GM12878 (cell line): Measurements from ENCODE around the gene C3. TPM values are rescaled to one million over a fixed set of nuclear protein-coding genes. Genes with fewer than 3 reads are reported as not detected.

ENCODE experiments used
- ATAC-seq: fragments of 200-7000 bp; cut with Tn5 transposase; 3 replicates; pipeline ENCODE4 v1.9.1; 2020; ENCODE audit warnings: mild to moderate bottlenecking, moderate library complexity
- BruUV-seq: library from RNA; stranded (reverse); fragments of 400-500 nt; replicated peaks from 2 replicates; lab custom pipeline; 2021; lab: Mats Ljungman, UMichigan
- CTCF ChIA-PET: fragments of 300-600 bp; sonication (Branson Sonifier 250); formaldehyde crosslinking; extraction: SDS; loops from one replicate; lab custom pipeline; 2021; ENCODE audit warnings: inconsistent platforms; lab: Yijun Ruan, JAX
- POLR2A ChIA-PET: fragments of 350-600 bp; formaldehyde crosslinking; extraction: SDS; loops from one replicate; lab custom pipeline; 2021; ENCODE audit warnings: inconsistent platforms; lab: Charles Lee
- RAD21 ChIA-PET: fragments of 300-600 bp; sonication (Branson Sonifier 250); formaldehyde crosslinking; loops from one replicate; lab custom pipeline; 2023; ENCODE audit warnings: antibody characterized with exemption; ENCODE audit not compliant: unreplicated experiment; lab: Charles Lee
- SMC1A ChIA-PET: fragments of 300-600 bp; sonication (Branson Sonifier 250); formaldehyde crosslinking; loops from one replicate; lab custom pipeline; 2023; ENCODE audit not compliant: unreplicated experiment, uncharacterized antibody; lab: Charles Lee
- DNase-seq: peaks from one replicate; pipeline ENCODE4 v3.0.0-alpha.2; 2011; ENCODE audit warnings: low read depth, low spot score
- FAIRE-seq: peaks from 3 replicates; lab custom pipeline; 2011; peaks lifted over from hg19 to GRCh38; lab: Jason Lieb, UNC
- H2AFZ ChIP-seq: 2 replicates; pipeline ENCODE4 v1.6.0; 2011; ENCODE audit warnings: low read depth, low read length, control low read depth; ENCODE audit not compliant: control insufficient read depth
- H3K27ac ChIP-seq: 2 replicates; pipeline ENCODE4 v1.5.1; 2011; ENCODE audit warnings: control low read depth; ENCODE audit not compliant: control insufficient read depth, insufficient read depth
- H3K27me3 ChIP-seq, 2 experiments: replicated peaks in 1 of 2; 2 replicates each; pipeline versions ENCODE4 v1.6.0 to v1.6.1; 2011; ENCODE audit warnings: low read length in 1 of 2; ENCODE audit not compliant: control insufficient read depth in 2 of 2, insufficient read depth in 2 of 2
- H3K36me3 ChIP-seq, 2 experiments: 2 replicates each; pipeline ENCODE4 v1.5.1; 2011; ENCODE audit warnings: low read length in 1 of 2; ENCODE audit not compliant: control insufficient read depth in 2 of 2, insufficient read depth in 2 of 2
- H3K4me1 ChIP-seq: 2 replicates; pipeline ENCODE4 v1.6.1; 2011; ENCODE audit warnings: mild to moderate bottlenecking, low read length, moderate library complexity, mixed read lengths; ENCODE audit not compliant: control insufficient read depth, insufficient read depth
- H3K4me2 ChIP-seq: 2 replicates; pipeline ENCODE4 v1.6.0; 2011; ENCODE audit warnings: control low read depth; ENCODE audit not compliant: control insufficient read depth, insufficient read depth
- H3K4me3 ChIP-seq: fragments of 200-600 bp; sonication (generic); 2 replicates; pipeline ENCODE4 v1.5.1; 2016
- H3K79me2 ChIP-seq: 2 replicates; pipeline ENCODE4 v1.6.0; 2011; ENCODE audit warnings: low read length; ENCODE audit not compliant: control insufficient read depth, insufficient read depth
- H3K9ac ChIP-seq: 2 replicates; pipeline ENCODE4 v1.8.0; 2011; ENCODE audit warnings: low read length, control low read depth, mixed read lengths; ENCODE audit not compliant: control insufficient read depth, insufficient read depth
- H3K9me3 ChIP-seq: replicated peaks from 3 replicates; pipeline ENCODE4 v1.5.1; 2011; ENCODE audit warnings: mild to moderate bottlenecking, low read length; ENCODE audit not compliant: control insufficient read depth, insufficient read depth
- H4K20me1 ChIP-seq: 2 replicates; pipeline ENCODE4 v1.6.0; 2011; ENCODE audit not compliant: control insufficient read depth, insufficient read depth
- ETV6 ChIP-seq, 2 experiments: fragments of 450-650 bp in 1 of 2; IDR thresholded peaks in 1 of 2; conservative IDR thresholded peaks in 1 of 2; 2 replicates each; pipeline ENCODE4 v1.6.1; 2014; ENCODE audit warnings: antibody characterized with exemption in 1 of 2, borderline replicate concordance in 1 of 2, low read depth in 1 of 2, mild to moderate bottlenecking in 1 of 2, moderate library complexity in 1 of 2
- HDGF ChIP-seq: fragments of 450-650 bp; IDR thresholded peaks from 2 replicates; pipeline ENCODE4 v1.6.1; 2016; ENCODE audit warnings: antibody characterized with exemption
- JUNB ChIP-seq: IDR thresholded peaks from 2 replicates; pipeline ENCODE4 v1.6.1; 2016; ENCODE audit warnings: antibody characterized with exemption, mild to moderate bottlenecking
- KDM1A ChIP-seq: fragments of 200-600 bp; sonication (generic); IDR thresholded peaks from 2 replicates; pipeline ENCODE4 v1.6.1; 2016; ENCODE audit warnings: borderline replicate concordance
- MAX ChIP-seq: IDR thresholded peaks from 2 replicates; pipeline ENCODE4 v1.6.1; 2012; ENCODE audit warnings: low read depth, low read length, improper control_type of control experiment
- PRDM15 ChIP-seq: fragments of 450-650 bp; formaldehyde crosslinking; IDR thresholded peaks from 2 replicates; pipeline ENCODE4 v1.4.0; 2020; ENCODE audit warnings: mild to moderate bottlenecking, moderate library complexity
- SIX5 ChIP-seq: IDR thresholded peaks from 2 replicates; pipeline ENCODE4 v1.6.1; 2011; ENCODE audit warnings: mild to moderate bottlenecking, low read depth, low read length, moderate library complexity; ENCODE audit not compliant: severe bottlenecking
- SMARCA5 ChIP-seq: fragments of 450-650 bp; IDR thresholded peaks from 2 replicates; pipeline ENCODE4 v1.6.1; 2017; ENCODE audit warnings: mild to moderate bottlenecking
- SREBF2 ChIP-seq: IDR thresholded peaks from 2 replicates; pipeline ENCODE4 v1.6.1; 2012; ENCODE audit warnings: mild to moderate bottlenecking, low read length
- WGBS: methylation state at CpG from one replicate; pipeline ENCODE4 v1.1.6; 2016; ENCODE audit warnings: low lambda C conversion rate; ENCODE audit not compliant: insufficient replicate concordance, insufficient coverage; ENCODE audit errors: missing lambda C conversion rate; 5-methylcytosine and 5-hydroxymethylcytosine counted together
- in situ Hi-C: fragments of 300-500 bp; cut with MboI; formaldehyde crosslinking; loops from 9 replicates; pipeline ENCODE4 v1.14.3; 2018; ENCODE audit warnings: mixed read lengths
- intact Hi-C: fragments of 100-400 bp; cut with micrococcal nuclease; formaldehyde crosslinking; loops from one replicate; pipeline ENCODE4 v1.14.2; 2022; ENCODE audit not compliant: unreplicated experiment
- polyA plus RNA-seq, 11 experiments: library from polyadenylated mRNA; depleted of rRNA in 4 of 11; unstranded in 6 of 11; stranded (reverse) in 5 of 11; fragments of >200 nt; fragmentation: Nextera tagmentation in 4 of 11; fragmentation: Illumina TruSeq in 1 of 11; extraction: Ambion mirVana in 4 of 11; extraction: Trizol in 1 of 11; gene quantifications; 1 replicate in 1 of 11; 2 replicates in 10 of 11; pipeline versions ENCODE4 v1.2.1 to v1.2.3, GENCODE V29; 2011 to 2016; ENCODE audit warnings: inconsistent platforms in 2 of 11, missing spikeins in 2 of 11, low read depth in 1 of 11
- total RNA-seq, 4 experiments: library from RNA; depleted of rRNA in 3 of 4; stranded (reverse); fragments of >200 nt in 3 of 4; fragmentation: Illumina TruSeq in 1 of 4; extraction: Trizol in 1 of 4; gene quantifications; 2 replicates each; pipeline versions ENCODE4 v1.2.1 to v1.2.3, GENCODE V29; 2013 to 2021
- TF ChIP-seq, protein P1 (sequence below): IDR thresholded peaks from 2 replicates; pipeline ENCODE4 v1.6.1; 2011; ENCODE audit warnings: mild to moderate bottlenecking, low read depth, low read length, moderate library complexity; ENCODE audit not compliant: insufficient replicate concordance

Gene C3
- total and polyA plus RNA-seq, 10 of the 15 experiments (the other 5 are each of a cell fraction or from before 2014, with no cell fraction given): 0.20 to 6.7 (median 0.72) TPM

DNA sequence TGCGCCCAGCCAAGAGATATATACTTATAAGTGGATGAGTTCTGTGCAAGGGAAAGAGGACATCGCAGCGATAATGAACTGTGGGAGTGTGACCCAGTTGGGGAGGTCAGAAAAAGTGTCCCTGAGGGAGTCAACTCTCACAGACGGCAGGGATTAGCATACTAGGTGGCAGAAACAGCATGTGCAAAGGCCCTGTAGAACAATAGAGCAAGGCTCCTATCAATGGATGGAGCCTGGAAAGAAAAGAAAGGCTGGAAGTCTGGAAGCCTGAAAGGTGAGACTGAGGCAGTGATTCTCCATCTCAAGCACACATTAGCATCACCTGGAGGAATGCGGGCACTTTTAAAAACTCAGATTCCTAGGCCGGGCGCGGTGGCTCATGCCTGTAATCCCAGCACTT lies 29.1 kb downstream of the C3 start:
- Histone ChIP-seq H3K27me3 (no peaks in the 10 kb centered on the region), H3K79me2 (no peaks in the 10 kb centered on the region), H3K4me2 (no peak overlapping the region), H3K4me3 (no peak overlapping the region), H3K36me3 (no peaks in the 10 kb centered on the region), H3K9me3 (peaks cover 1% of the 10 kb centered on the region; the same call in 1 of the 3 replicates), H2AFZ (no peak overlapping the region), H3K27ac (no peak overlapping the region), H3K4me1 (no peaks in the 10 kb centered on the region), H4K20me1 (no peaks in the 10 kb centered on the region), H3K9ac (no peak overlapping the region)
- RAD21 ChIA-PET: interaction anchor here (1.5 kb wide), 1 partner anchor 11 kb away, joined by 4 read pairs; no protein-coding TSS in a partner anchor
- intact Hi-C loops: no loop called here
- no TSS peak for BruUV-seq
- POLR2A ChIA-PET: interaction anchor here (0.7 kb wide), 1 partner anchor 165 kb away, joined by 4 read pairs; no protein-coding TSS in a partner anchor
- SMC1A ChIA-PET: no interaction called here
- WGBS: 85% methylated on average over 8 of the region's 8 CpGs
- ATAC-seq: no peak
- in situ Hi-C loops: no loop called here
- CTCF ChIA-PET: no interaction called here
- FAIRE-seq: no peak
- TF ChIP-seq SMARCA5 (no peak), MAX (no peak)
- TF ChIP-seq, protein P1, sequence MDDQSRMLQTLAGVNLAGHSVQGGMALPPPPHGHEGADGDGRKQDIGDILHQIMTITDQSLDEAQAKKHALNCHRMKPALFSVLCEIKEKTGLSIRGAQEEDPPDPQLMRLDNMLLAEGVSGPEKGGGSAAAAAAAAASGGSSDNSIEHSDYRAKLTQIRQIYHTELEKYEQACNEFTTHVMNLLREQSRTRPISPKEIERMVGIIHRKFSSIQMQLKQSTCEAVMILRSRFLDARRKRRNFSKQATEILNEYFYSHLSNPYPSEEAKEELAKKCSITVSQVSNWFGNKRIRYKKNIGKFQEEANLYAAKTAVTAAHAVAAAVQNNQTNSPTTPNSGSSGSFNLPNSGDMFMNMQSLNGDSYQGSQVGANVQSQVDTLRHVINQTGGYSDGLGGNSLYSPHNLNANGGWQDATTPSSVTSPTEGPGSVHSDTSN: no peak
- no peak for DNase-seq

GRCh38 chr19:6690160-6690885 lies 30.1 kb downstream of the C3 start:
- Histone ChIP-seq H3K79me2 (no peaks in the 10 kb centered on the region), H3K27me3 (no peaks in the 10 kb centered on the region), H3K9me3 (peaks cover 1% of the 10 kb centered on the region; the same call in 1 of the 3 replicates), H2AFZ (no peak overlapping the region), H3K36me3 (no peaks in the 10 kb centered on the region), H3K4me1 (peaks cover 4% of the 10 kb centered on the region), H3K27ac (no peak overlapping the region), H3K4me2 (no peak overlapping the region), H3K4me3 (no peak overlapping the region), H3K9ac (no peak overlapping the region), H4K20me1 (no peaks in the 10 kb centered on the region)
- CTCF ChIA-PET: no interaction called here
- POLR2A ChIA-PET: no interaction called here
- FAIRE-seq: no peak
- in situ Hi-C loops: no loop called here
- no peak for DNase-seq
- RAD21 ChIA-PET: interaction anchor here (1.5 kb wide), 1 partner anchor 10 kb away, joined by 4 read pairs; no protein-coding TSS in a partner anchor
- 47% methylated on average over 11 of the region's 11 CpGs for WGBS
- SMC1A ChIA-PET: interaction anchor here (0.6 kb wide), 1 partner anchor 724 kb away, joined by 3 read pairs; no protein-coding TSS in a partner anchor
- intact Hi-C loops: no loop called here
- no TSS peak for BruUV-seq
- ATAC-seq: no peak
- TF ChIP-seq SIX5 (no peak), PRDM15 (CRISPR knock-in tag) (no peak), SREBF2 (no peak), ETV6 (conservative IDR thresholded peaks at IDR 0.05 in 1 of 2, IDR thresholded peaks at IDR 0.05 in 1 of 2; ENCODE audit: borderline replicate concordance in 1 of 2, low read depth in 1 of 2) (no peak), KDM1A (no peak), JUNB (no peak), HDGF (no peak)
